H1 (cell line): ENCODE results near the gene HPX. TPM values are rescaled to one million over a fixed set of nuclear protein-coding genes. Genes with fewer than 3 reads are reported as not detected.

Experiments
- CHD1 ChIP-seq: IDR thresholded peaks from 2 replicates; pipeline ENCODE4 v1.6.1; 2012; ENCODE audit warnings: low read depth, low read length, improper control_type of control experiment
- HDAC2 ChIP-seq, 2 experiments: fragments of 300-600 bp in 1 of 2; sonication (generic) in 1 of 2; IDR thresholded peaks; 2 replicates each; pipeline ENCODE4 v1.6.1; 2011 to 2012; ENCODE audit warnings: low read depth in 2 of 2, low read length in 2 of 2, mild to moderate bottlenecking in 2 of 2, moderate library complexity in 2 of 2, borderline replicate concordance in 1 of 2, inconsistent platforms in 1 of 2
- PHF8 ChIP-seq: fragments of 200-600 bp; sonication (generic); conservative IDR thresholded peaks from 2 replicates; pipeline ENCODE4 v1.7.1; 2012; ENCODE audit warnings: low read depth, mild to moderate bottlenecking, inconsistent platforms, low read length, moderate library complexity
- POLR2AphosphoS5 ChIP-seq: IDR thresholded peaks from 2 replicates; pipeline ENCODE4 v1.6.1; 2011; ENCODE audit warnings: low read depth, low read length
- RNF2 ChIP-seq: fragments of 200-900, 300-1000 bp; sonication (generic); IDR thresholded peaks from 2 replicates; pipeline ENCODE4 v1.7.1; 2016; ENCODE audit warnings: borderline replicate concordance, low read depth, mild to moderate bottlenecking, antibody characterized with exemption, low read length; ENCODE audit not compliant: poor library complexity, severe bottlenecking; ENCODE audit errors: missing control alignments
- SIX5 ChIP-seq: IDR thresholded peaks from 2 replicates; pipeline ENCODE4 v1.6.1; 2011; ENCODE audit warnings: mild to moderate bottlenecking, low read depth, low read length
- SP1 ChIP-seq: IDR thresholded peaks from 2 replicates; pipeline ENCODE4 v1.6.1; 2011; ENCODE audit warnings: low read depth, low read length
- SRF ChIP-seq: IDR thresholded peaks from 2 replicates; pipeline ENCODE4 v1.6.1; 2011; ENCODE audit warnings: mild to moderate bottlenecking, low read depth, low read length, moderate library complexity
- SUZ12 ChIP-seq: fragments of 200-600 bp; sonication (generic); IDR thresholded peaks from 2 replicates; pipeline ENCODE4 v1.6.1; 2012; ENCODE audit warnings: mild to moderate bottlenecking, inconsistent platforms, low read length, moderate library complexity, mixed read lengths
- TAF1 ChIP-seq: IDR thresholded peaks from 2 replicates; pipeline ENCODE4 v1.6.1; 2011; ENCODE audit warnings: mild to moderate bottlenecking, low read depth, low read length
- TEAD4 ChIP-seq: IDR thresholded peaks from 2 replicates; pipeline ENCODE4 v1.6.1; 2012; ENCODE audit warnings: low read depth, low read length, inconsistent platforms, mixed read lengths
- YY1 ChIP-seq: IDR thresholded peaks from 2 replicates; pipeline ENCODE4 v1.6.1; 2011; ENCODE audit warnings: low read depth, mild to moderate bottlenecking, low read length
- polyA plus RNA-seq, 7 experiments: library from polyadenylated mRNA; depleted of rRNA in 3 of 7; stranded (reverse) in 5 of 7; unstranded in 2 of 7; fragments of >200 nt in 5 of 7; fragments of 200-250 nt in 2 of 7; gene quantifications; 1 replicate in 5 of 7; 2 replicates in 1 of 7; 4 replicates in 1 of 7; pipeline versions ENCODE4 v1.2.1 to v1.2.3, GENCODE V29; 2011 to 2013; ENCODE audit warnings: missing spikeins in 2 of 7, mixed read lengths in 2 of 7
- total RNA-seq: library from RNA; stranded (reverse); fragmentation: NEBNext Ultra II Directional; extraction: Animal tissue kit (Norgen Biotek cat#: 25700); gene quantifications from 2 replicates; pipeline ENCODE4 v1.2.1, GENCODE V29; 2021
- TF ChIP-seq, protein P1 (sequence below): IDR thresholded peaks from 2 replicates; pipeline ENCODE4 v1.6.1; 2011; ENCODE audit warnings: low read length, improper control_type of control experiment

Gene HPX
- total and polyA plus RNA-seq, 2 of the 8 experiments (the other 6 are each of a cell fraction or from before 2014, with no cell fraction given) = 0.80 to 0.97 TPM

- TF ChIP-seq TEAD4 (no peak), SP1 (peak; percentile 40; the same call in 1 of the 2 replicates), YY1 (no peak), SIX5 (no peak), CHD1 (no peak), PHF8 (peak; percentile 46; the same call in 1 of the 2 replicates), HDAC2 (IDR thresholded peaks at IDR 0.05; ENCODE audit: borderline replicate concordance in 1 of 2, low read depth in 2 of 2, low read length in 2 of 2) (no peak), TAF1 (peak; percentile 58; the same call in 1 of the 2 replicates), RNF2 (no peak), SRF (no peak), POLR2AphosphoS5 (peak; percentile 19; the same call in 1 of the 2 replicates), SUZ12 (no peak)
- TF ChIP-seq, protein P1, sequence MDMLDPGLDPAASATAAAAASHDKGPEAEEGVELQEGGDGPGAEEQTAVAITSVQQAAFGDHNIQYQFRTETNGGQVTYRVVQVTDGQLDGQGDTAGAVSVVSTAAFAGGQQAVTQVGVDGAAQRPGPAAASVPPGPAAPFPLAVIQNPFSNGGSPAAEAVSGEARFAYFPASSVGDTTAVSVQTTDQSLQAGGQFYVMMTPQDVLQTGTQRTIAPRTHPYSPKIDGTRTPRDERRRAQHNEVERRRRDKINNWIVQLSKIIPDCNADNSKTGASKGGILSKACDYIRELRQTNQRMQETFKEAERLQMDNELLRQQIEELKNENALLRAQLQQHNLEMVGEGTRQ = 0 out of 2 replicates have a peak, but pooled peaks have one; percentile 15
- TF ChIP-seq, all 59 proteins: peak for 13
These were observed 32.9 kb upstream of the HPX start, which contains the start of gene TRIM3 (continued) for GRCh38 chr11:6473451-6474412.
